SU-DHL-6 (cell line): ENCODE data around the gene C9orf43.
"Not testable (repeated sequence)": the region's sequence is repeated elsewhere in the genome, so short reads cannot be mapped to it uniquely, and the experiment has no call there.

Experiments used
- H2AFZ ChIP-seq: fragments of 200-600 bp; sonication (generic); 2 replicates; pipeline ENCODE4 v1.6.1; 2014; ENCODE audit warnings: low read depth, mild to moderate bottlenecking, moderate library complexity, mixed read lengths, antibody characterized with exemption, low read length; ENCODE audit not compliant: severe bottlenecking
- H3F3A ChIP-seq: fragments of 200-600 bp; shearing (Covaris generic); 2 replicates; pipeline ENCODE4 v1.6.0; 2016; ENCODE audit warnings: antibody characterized with exemption, mild to moderate bottlenecking; ENCODE audit not compliant: insufficient read depth
- H3K27ac ChIP-seq: fragments of 200-600 bp; sonication (generic); 2 replicates; pipeline ENCODE4 v1.5.1; 2016; ENCODE audit warnings: low read depth, mild to moderate bottlenecking, low read length, moderate library complexity, mixed read lengths
- H3K27me3 ChIP-seq: fragments of 200-600 bp; sonication (generic), shearing (Covaris generic); 2 replicates; pipeline ENCODE4 v1.6.0; 2014; ENCODE audit warnings: mild to moderate bottlenecking, low read length
- H3K36me3 ChIP-seq: fragments of 200-600 bp; sonication (generic); 2 replicates; pipeline ENCODE4 v1.6.1; 2014; ENCODE audit warnings: mild to moderate bottlenecking, low read length, mixed read lengths
- H3K4me2 ChIP-seq: fragments of 300-600, 200-600 bp; shearing (Covaris generic), sonication (generic); 2 replicates; pipeline ENCODE4 v1.6.0; 2014; ENCODE audit warnings: low read length, low read depth, mild to moderate bottlenecking; ENCODE audit not compliant: poor library complexity, severe bottlenecking
- H3K4me3 ChIP-seq: fragments of 200-600 bp; sonication (generic); 2 replicates; pipeline ENCODE4 v1.5.1; 2014; ENCODE audit warnings: antibody characterized with exemption, low read length, mild to moderate bottlenecking, mixed read lengths; ENCODE audit not compliant: insufficient read depth, poor library complexity, severe bottlenecking
- H3K79me2 ChIP-seq: fragments of 200-600 bp; sonication (generic); 2 replicates; pipeline ENCODE4 v1.6.1; 2014; ENCODE audit warnings: mild to moderate bottlenecking, low read length, moderate library complexity; ENCODE audit not compliant: insufficient read depth
- H3K9ac ChIP-seq: fragments of 200-600 bp; sonication (generic); 2 replicates; pipeline ENCODE4 v1.7.0; 2014; ENCODE audit warnings: mild to moderate bottlenecking, low read length
- H3K9me2 ChIP-seq: fragments of 200-600 bp; sonication (generic); replicated peaks from 2 replicates; pipeline ENCODE4 v1.6.1; 2014; ENCODE audit warnings: low read length; ENCODE audit not compliant: insufficient read depth
- H3K9me3 ChIP-seq: fragments of 200-600 bp; sonication (generic); 2 replicates; pipeline ENCODE4 v1.6.1; 2014; ENCODE audit warnings: low read length, mixed read lengths; ENCODE audit not compliant: insufficient read depth
- H4K20me1 ChIP-seq: fragments of 200-600 bp; sonication (generic); 2 replicates; pipeline ENCODE4 v1.6.1; 2014; ENCODE audit warnings: low read depth, mild to moderate bottlenecking, antibody characterized with exemption, low read length, moderate library complexity, mixed read lengths
- EZH2phosphoT487 ChIP-seq: fragments of 200-600 bp; sonication (generic), shearing (Covaris generic); conservative IDR thresholded peaks from 2 replicates; pipeline ENCODE4 v1.6.1; 2018; ENCODE audit warnings: mild to moderate bottlenecking, antibody characterized with exemption, low read length, moderate library complexity, mixed read lengths
- TF ChIP-seq, protein P1 (sequence below): fragments of 200-600 bp; sonication (generic); IDR thresholded peaks from one replicate; pipeline ENCODE4 v1.5.1; 2017; ENCODE audit warnings: antibody characterized with exemption, mild to moderate bottlenecking, low read length, moderate library complexity; ENCODE audit not compliant: insufficient read depth, poor library complexity, severe bottlenecking

The C9orf43 gene

DNA sequence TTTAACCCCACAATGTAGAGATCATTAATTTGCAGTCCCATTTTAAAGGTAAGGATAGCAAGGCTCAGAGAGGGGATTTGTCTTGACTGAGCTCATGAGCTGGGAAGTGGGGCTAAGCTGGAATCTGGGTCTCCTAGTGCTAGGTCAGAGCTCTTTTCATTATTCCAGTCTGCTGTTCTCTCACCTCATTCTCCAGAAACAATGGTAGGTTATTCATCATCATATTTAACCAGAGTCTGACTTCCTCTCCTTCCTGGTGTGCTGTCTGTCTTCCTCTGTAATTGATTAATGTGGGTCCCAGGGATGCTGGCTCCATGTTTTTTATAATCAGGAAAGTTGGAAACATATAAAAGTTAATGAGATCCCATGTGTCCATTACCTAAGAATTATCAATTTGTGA, 20.6 kb downstream of the C9orf43 start:
- Histone ChIP-seq H3K36me3 (no peaks in the 10 kb centered on the region), H3K27ac (no peak overlapping the region), H3K79me2 (no peaks in the 10 kb centered on the region), H4K20me1 (no peaks in the 10 kb centered on the region), H2AFZ (no peak overlapping the region), H3K27me3 (no peaks in the 10 kb centered on the region), H3K9ac (no peak overlapping the region), H3K4me3 (no peak overlapping the region), H3K4me2 (no peak overlapping the region), H3F3A (no peaks in the 10 kb centered on the region), H3K9me2 (no peaks in the 10 kb centered on the region), H3K9me3 (no peaks in the 10 kb centered on the region)
- TF ChIP-seq, protein P1, sequence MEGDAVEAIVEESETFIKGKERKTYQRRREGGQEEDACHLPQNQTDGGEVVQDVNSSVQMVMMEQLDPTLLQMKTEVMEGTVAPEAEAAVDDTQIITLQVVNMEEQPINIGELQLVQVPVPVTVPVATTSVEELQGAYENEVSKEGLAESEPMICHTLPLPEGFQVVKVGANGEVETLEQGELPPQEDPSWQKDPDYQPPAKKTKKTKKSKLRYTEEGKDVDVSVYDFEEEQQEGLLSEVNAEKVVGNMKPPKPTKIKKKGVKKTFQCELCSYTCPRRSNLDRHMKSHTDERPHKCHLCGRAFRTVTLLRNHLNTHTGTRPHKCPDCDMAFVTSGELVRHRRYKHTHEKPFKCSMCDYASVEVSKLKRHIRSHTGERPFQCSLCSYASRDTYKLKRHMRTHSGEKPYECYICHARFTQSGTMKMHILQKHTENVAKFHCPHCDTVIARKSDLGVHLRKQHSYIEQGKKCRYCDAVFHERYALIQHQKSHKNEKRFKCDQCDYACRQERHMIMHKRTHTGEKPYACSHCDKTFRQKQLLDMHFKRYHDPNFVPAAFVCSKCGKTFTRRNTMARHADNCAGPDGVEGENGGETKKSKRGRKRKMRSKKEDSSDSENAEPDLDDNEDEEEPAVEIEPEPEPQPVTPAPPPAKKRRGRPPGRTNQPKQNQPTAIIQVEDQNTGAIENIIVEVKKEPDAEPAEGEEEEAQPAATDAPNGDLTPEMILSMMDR = no peak
- no peak for TF ChIP-seq EZH2phosphoT487

DNA sequence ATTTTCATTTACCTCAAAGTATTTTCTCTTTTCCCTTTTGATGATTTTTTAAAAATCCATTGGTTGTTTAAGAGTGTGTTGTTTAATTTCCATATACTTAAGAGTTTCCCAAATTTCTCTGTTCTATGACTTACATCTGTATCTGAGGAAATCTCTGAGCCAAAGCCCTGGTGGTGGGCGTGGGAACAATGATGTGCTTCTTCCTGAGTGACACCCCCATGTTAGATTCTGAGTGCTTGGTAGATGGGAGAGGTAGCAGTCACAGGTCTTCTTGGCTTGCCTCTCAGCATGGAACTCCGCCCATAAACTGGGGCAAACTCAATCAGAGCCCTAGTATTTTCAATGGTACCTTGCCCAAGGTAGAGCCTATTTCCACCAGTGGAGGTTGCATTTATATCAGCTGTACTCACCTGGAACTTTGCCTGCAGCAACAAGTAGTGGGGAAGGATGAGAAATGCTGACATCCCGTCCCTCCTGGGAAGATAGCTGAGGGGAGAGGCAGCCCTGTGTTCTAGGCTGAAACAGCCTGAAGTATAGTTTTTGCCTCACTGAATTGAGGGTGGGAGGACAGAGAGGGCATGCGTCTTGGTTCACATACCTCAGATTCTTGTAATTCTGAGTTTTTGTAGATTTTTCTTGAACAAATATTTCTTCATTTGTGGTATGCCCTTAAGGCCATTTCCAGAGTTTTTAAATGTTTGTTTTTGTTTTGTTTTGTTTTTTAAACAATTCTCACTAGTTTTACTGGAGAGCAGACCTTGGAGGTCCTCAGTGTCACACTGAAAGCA, 26.4 kb downstream of the C9orf43 start:
- TF ChIP-seq, protein P1 = no peak
- no peak for TF ChIP-seq EZH2phosphoT487
- Histone ChIP-seq H3K9me2 (no peaks in the 10 kb centered on the region), H3K9me3 (no peaks in the 10 kb centered on the region), H3K4me2 (no peak overlapping the region), H3K27ac (no peak overlapping the region), H3K79me2 (no peaks in the 10 kb centered on the region), H3K9ac (no peak overlapping the region), H3K4me3 (no peak overlapping the region), H3F3A (no peaks in the 10 kb centered on the region), H4K20me1 (no peaks in the 10 kb centered on the region), H3K27me3 (no peaks in the 10 kb centered on the region), H2AFZ (no peak overlapping the region), H3K36me3 (no peaks in the 10 kb centered on the region)

DNA sequence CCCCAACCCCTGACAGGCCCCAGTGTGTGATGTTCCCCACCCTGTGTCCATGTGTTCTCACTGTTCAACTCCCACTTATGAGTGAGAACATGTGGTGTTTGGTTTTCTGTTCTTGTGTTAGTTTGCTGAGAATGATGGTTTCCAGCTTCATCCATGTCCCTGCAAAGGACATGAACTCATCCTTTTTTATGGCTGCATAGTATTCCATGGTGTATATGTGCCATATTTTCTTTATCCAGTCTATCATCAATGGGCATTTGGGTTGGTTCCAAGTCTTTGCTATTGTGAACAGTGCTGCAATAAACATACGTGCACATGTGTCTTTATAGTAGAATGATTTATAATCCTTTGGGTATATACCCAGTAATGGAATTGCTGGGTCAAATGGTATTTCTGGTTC, 27.2 kb downstream of the C9orf43 start:
- H3K9me3 ChIP-seq, H3K4me3 ChIP-seq, H3K27me3 ChIP-seq, H3K4me2 ChIP-seq, H4K20me1 ChIP-seq, H3K36me3 ChIP-seq, H3K27ac ChIP-seq, H3K9me2 ChIP-seq, H3K9ac ChIP-seq, H2AFZ ChIP-seq, H3K79me2 ChIP-seq, H3F3A ChIP-seq: not testable (repeated sequence)

DNA sequence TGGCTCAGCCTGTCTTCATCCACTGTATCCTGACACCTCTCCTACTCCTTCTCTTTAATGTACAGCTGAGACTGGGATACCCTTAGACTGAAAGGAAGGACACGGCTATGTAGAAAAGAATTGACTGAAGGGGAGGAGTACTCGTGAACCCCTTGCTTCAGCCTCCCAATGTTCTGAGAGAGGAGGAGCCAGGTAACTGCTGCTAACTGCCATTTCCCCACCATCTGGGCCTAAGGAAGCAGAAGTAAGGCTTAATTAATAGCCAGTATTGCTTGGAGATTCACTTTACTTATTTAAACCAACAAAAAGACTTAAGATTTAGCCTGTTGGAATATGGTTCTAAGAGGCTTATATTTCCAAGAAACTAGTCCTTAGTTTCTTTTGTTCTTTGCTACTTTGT, 34.2 kb downstream of the C9orf43 start:
- no peak overlapping the region for H3K9ac ChIP-seq
- H3K36me3 ChIP-seq = no peaks in the 10 kb centered on the region
- H3F3A ChIP-seq = no peaks in the 10 kb centered on the region
- H3K79me2 ChIP-seq = no peaks in the 10 kb centered on the region
- H4K20me1 ChIP-seq = no peaks in the 10 kb centered on the region
- H3K27ac ChIP-seq = no peak overlapping the region
- no peaks in the 10 kb centered on the region for H3K9me2 ChIP-seq
- H3K27me3 ChIP-seq = no peaks in the 10 kb centered on the region
- no peak overlapping the region for H2AFZ ChIP-seq
- no peaks in the 10 kb centered on the region for H3K9me3 ChIP-seq
- no peak overlapping the region for H3K4me3 ChIP-seq
- TF ChIP-seq EZH2phosphoT487 = no peak
- TF ChIP-seq, protein P1 = no peak
- no peak overlapping the region for H3K4me2 ChIP-seq
